GM19238 (cell line): Measurements from ENCODE around the gene CRLF1.
A peak's percentile ranks its signal among the peaks of the same experiment; 100 is the strongest.

Experiments used
- DNase-seq: peaks from one replicate; pipeline ENCODE4 v3.0.0; 2011; ENCODE audit warnings: low spot score; ENCODE audit not compliant: insufficient read length

CRLF1 gene

GRCh38 chr19:18558604-18559003, 48.0 kb downstream of the CRLF1 start:
- DNase-seq: no peak

- no peak for DNase-seq
Observed at GRCh38 chr19:18558202-18558555, 48.4 kb downstream of the CRLF1 start.

- DNase-seq: peak; percentile 98
Observed at GRCh38 chr19:18557411-18558201, 49.0 kb downstream of the CRLF1 start, which contains the start of gene KXD1. TSS of gene KXD1 (plus strand) at chr19:18557870. CDS start at chr19:18562057, 4,187 bp downstream.

GRCh38 chr19:18551631-18552030, 55.0 kb downstream of the CRLF1 start:
- DNase-seq: no peak

- peak; percentile 75 for DNase-seq
Observed at GRCh38 chr19:18543814-18544475, 62.7 kb downstream of the CRLF1 start.
